ENCODE measurements around the gene FKBP8. TPM values are rescaled to one million over a fixed set of nuclear protein-coding genes. Genes with fewer than 3 reads are reported as not detected.
A peak's percentile ranks its signal among the peaks of the same experiment; 100 is the strongest.

The FKBP8 gene
- polyA plus RNA-seq, 3 donors, result 78.0 to 159 (median 81.2) TPM

DNA sequence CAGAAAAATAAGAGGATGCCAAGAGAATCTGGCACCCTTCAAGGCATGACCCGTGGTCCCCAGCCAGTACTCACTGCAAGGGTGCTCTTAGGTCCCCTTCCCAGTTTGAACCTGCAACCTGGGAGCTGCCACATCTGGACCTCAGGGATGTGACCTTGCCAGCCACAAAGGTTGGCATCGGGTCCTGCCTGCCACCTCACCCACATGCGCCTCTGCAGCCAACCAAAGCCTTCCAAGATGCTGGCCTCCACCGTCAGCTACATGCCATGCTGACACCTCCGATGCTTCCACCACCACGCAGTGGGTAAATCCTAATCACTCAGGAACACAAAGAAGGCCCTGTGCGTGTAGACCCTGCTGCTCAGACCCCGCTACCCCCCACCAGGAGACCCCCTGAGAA lies 56.6 kb downstream of the FKBP8 start:
- H3K9ac ChIP-seq (ENCODE audit: insufficient read depth, low read length, poor library complexity, severe bottlenecking), result peak overlapping the region; percentile 68
- H3K4me1 Mint-ChIP-seq, result peaks cover 87% of the 10 kb centered on the region
- WGBS (ENCODE audit: insufficient coverage), result 93% methylated on average over 8 of the region's 8 CpGs

GRCh38 chr19:18484992-18485391 lies 58.4 kb downstream of the FKBP8 start:
- Histone ChIP-seq H4K20me1 (ENCODE audit: insufficient read depth, low read length) (peaks cover 73% of the 10 kb centered on the region), H2AFZ (ENCODE audit: insufficient read depth, low read depth, low read length, poor library complexity, severe bottlenecking) (no peak overlapping the region), H3K9ac (ENCODE audit: insufficient read depth, low read length, poor library complexity, severe bottlenecking) (no peak overlapping the region), H3K27ac (ENCODE audit: low read depth in 1 of 2, low read length in 2 of 2) (peak overlapping the region; percentile 10 to 97), H3K4me2 (replicated peaks; ENCODE audit: extremely low read depth, low read length, poor library complexity, severe bottlenecking) (no peak overlapping the region), H3K79me2 (ENCODE audit: insufficient read depth, low read length) (peaks cover 97% of the 10 kb centered on the region), H3K9me3 (replicated peaks in 1 of 2; ENCODE audit: control insufficient read depth in 1 of 2, insufficient read depth in 1 of 2, low read length in 2 of 2) (no peaks in the 10 kb centered on the region), H3K4me3 (replicated peaks in 1 of 3; ENCODE audit: low read depth in 2 of 3, low read length in 3 of 3) (no peak overlapping the region), H3K4me1 (ENCODE audit: control insufficient read depth in 1 of 2, insufficient read depth in 2 of 2, low read length in 2 of 2) (peaks cover 84 to 97% of the 10 kb centered on the region in 2 donors), H3K36me3 (replicated peaks in 1 of 2; ENCODE audit: control insufficient read depth in 1 of 2, insufficient read depth in 2 of 2, low read length in 2 of 2) (no peaks in the 10 kb centered on the region), H3K27me3 (ENCODE audit: control insufficient read depth in 2 of 2, insufficient read depth in 2 of 2, low read length in 2 of 2) (no peaks in the 10 kb centered on the region)
- no peaks in the 10 kb centered on the region for H3K9me3 Mint-ChIP-seq
- H3K4me3 Mint-ChIP-seq, result peak overlapping the region in 1 of 2 donors; percentile 33
- peaks cover 97% of the 10 kb centered on the region for H3K4me1 Mint-ChIP-seq
- intact Hi-C loops (cut with micrococcal nuclease), result loop anchor here in 1 of 2 donors (5.0 kb wide), 1 partner anchor 37 kb away; the partner anchor contains the start of gene ELL
- H3K27ac Mint-ChIP-seq, result peak overlapping the region; percentile 86 to 95 (median 92)
- TF ChIP-seq, protein P1, sequence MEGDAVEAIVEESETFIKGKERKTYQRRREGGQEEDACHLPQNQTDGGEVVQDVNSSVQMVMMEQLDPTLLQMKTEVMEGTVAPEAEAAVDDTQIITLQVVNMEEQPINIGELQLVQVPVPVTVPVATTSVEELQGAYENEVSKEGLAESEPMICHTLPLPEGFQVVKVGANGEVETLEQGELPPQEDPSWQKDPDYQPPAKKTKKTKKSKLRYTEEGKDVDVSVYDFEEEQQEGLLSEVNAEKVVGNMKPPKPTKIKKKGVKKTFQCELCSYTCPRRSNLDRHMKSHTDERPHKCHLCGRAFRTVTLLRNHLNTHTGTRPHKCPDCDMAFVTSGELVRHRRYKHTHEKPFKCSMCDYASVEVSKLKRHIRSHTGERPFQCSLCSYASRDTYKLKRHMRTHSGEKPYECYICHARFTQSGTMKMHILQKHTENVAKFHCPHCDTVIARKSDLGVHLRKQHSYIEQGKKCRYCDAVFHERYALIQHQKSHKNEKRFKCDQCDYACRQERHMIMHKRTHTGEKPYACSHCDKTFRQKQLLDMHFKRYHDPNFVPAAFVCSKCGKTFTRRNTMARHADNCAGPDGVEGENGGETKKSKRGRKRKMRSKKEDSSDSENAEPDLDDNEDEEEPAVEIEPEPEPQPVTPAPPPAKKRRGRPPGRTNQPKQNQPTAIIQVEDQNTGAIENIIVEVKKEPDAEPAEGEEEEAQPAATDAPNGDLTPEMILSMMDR (IDR thresholded peaks at IDR 0.05), result no peak
- H3K27me3 Mint-ChIP-seq (ENCODE audit: low read depth in 3 of 3), result peaks cover 0 to 3% (median 0%) of the 10 kb centered on the region in 3 donors
- peaks cover 23 to 34% of the 10 kb centered on the region in 2 donors for H3K36me3 Mint-ChIP-seq
- DNase-seq, result no peak
- whole genome bisulfite sequencing (ENCODE audit: insufficient coverage), result 96% methylated on average over 5 of the region's 5 CpGs

More for the DNA sequence above, 56.6 kb downstream of the FKBP8 start:
- Mint-ChIP-seq H3K4me3 (peak overlapping the region; percentile 39 to 51), H3K27ac (peak overlapping the region; percentile 86 to 95 (median 92)), H3K36me3 (peaks cover 31 to 46% of the 10 kb centered on the region in 2 donors), H3K9me3 (no peaks in the 10 kb centered on the region), H3K27me3 (ENCODE audit: low read depth in 3 of 3) (peaks cover 0 to 6% (median 0%) of the 10 kb centered on the region in 3 donors)
- H3K4me2 ChIP-seq (replicated peaks; ENCODE audit: extremely low read depth, low read length, poor library complexity, severe bottlenecking), result peak overlapping the region; percentile 52
- no peaks in the 10 kb centered on the region for H3K27me3 ChIP-seq (ENCODE audit: control insufficient read depth in 2 of 2, insufficient read depth in 2 of 2, low read length in 2 of 2)
- TF ChIP-seq, protein P1 (IDR thresholded peaks at IDR 0.05), result no peak
- H4K20me1 ChIP-seq (ENCODE audit: insufficient read depth, low read length), result peaks cover 88% of the 10 kb centered on the region
- H3K4me3 ChIP-seq (replicated peaks in 1 of 3; ENCODE audit: low read depth in 2 of 3, low read length in 3 of 3), result peak overlapping the region in 1 of 3 experiments; percentile 41
- DNase-seq, result no peak
- no peak overlapping the region for H2AFZ ChIP-seq (ENCODE audit: insufficient read depth, low read depth, low read length, poor library complexity, severe bottlenecking)
- intact Hi-C loops (cut with micrococcal nuclease), result loop anchor here in 1 of 2 donors (5.0 kb wide), 1 partner anchor 36 kb away; the partner anchor contains the start of gene ELL
- no peaks in the 10 kb centered on the region for H3K9me3 ChIP-seq (replicated peaks in 1 of 2; ENCODE audit: control insufficient read depth in 1 of 2, insufficient read depth in 1 of 2, low read length in 2 of 2)
- H3K27ac ChIP-seq (ENCODE audit: low read depth in 1 of 2, low read length in 2 of 2), result peak overlapping the region; percentile 79 to 97
- H3K79me2 ChIP-seq (ENCODE audit: insufficient read depth, low read length), result peaks cover 99% of the 10 kb centered on the region
- H3K4me1 ChIP-seq (ENCODE audit: control insufficient read depth in 1 of 2, insufficient read depth in 2 of 2, low read length in 2 of 2), result peaks cover 66 to 85% of the 10 kb centered on the region in 2 donors
- H3K36me3 ChIP-seq (replicated peaks in 1 of 2; ENCODE audit: control insufficient read depth in 1 of 2, insufficient read depth in 2 of 2, low read length in 2 of 2), result peaks cover 0 to 5% of the 10 kb centered on the region in 2 donors
